H1 (cell line): ENCODE results near the gene WDR38. TPM values are rescaled to one million over a fixed set of nuclear protein-coding genes. Genes with fewer than 3 reads are reported as not detected.

Experiments used
- CTCF ChIA-PET: fragments of 300-600 bp; sonication (Branson Sonifier 250); formaldehyde crosslinking; loops from one replicate; lab custom pipeline; 2021; ENCODE audit not compliant: partially characterized antibody; lab: Charles Lee
- POLR2A ChIA-PET: fragments of 300-600 bp; sonication (Branson Sonifier 250); formaldehyde crosslinking; loops from one replicate; lab custom pipeline; 2021; ENCODE audit warnings: inconsistent platforms; ENCODE audit not compliant: partially characterized antibody; lab: Charles Lee
- DNase-seq, 2 experiments: peaks; one replicate each; pipeline versions ENCODE4 v3.0.0 to v3.0.0-alpha.2; 2010 to 2022; ENCODE audit warnings: low spot score in 2 of 2, low read depth in 1 of 2, mixed read lengths in 1 of 2
- FAIRE-seq: peaks from 2 replicates; lab custom pipeline; 2011; peaks lifted over from hg19 to GRCh38; lab: Jason Lieb, UNC
- H2AFZ ChIP-seq: 2 replicates; pipeline ENCODE4 v1.8.1; 2012; ENCODE audit warnings: low read length, inconsistent platforms
- H2AK5ac ChIP-seq: 2 replicates; pipeline ENCODE4 v1.6.1; 2013; ENCODE audit warnings: low read depth, low read length
- H2BK120ac ChIP-seq: replicated peaks from 2 replicates; pipeline ENCODE3; 2013; ENCODE audit warnings: low read depth, low read length, inconsistent platforms
- H2BK12ac ChIP-seq: 2 replicates; pipeline ENCODE4 v1.6.1; 2013; ENCODE audit warnings: low read depth, low read length
- H2BK15ac ChIP-seq: 2 replicates; pipeline ENCODE4 v1.6.1; 2013; ENCODE audit warnings: low read length
- H2BK20ac ChIP-seq: 2 replicates; pipeline ENCODE4 v1.6.1; 2013; ENCODE audit warnings: low read length
- H2BK5ac ChIP-seq: 2 replicates; pipeline ENCODE4 v1.6.1; 2013; ENCODE audit warnings: low read depth, low read length
- H3K14ac ChIP-seq: 2 replicates; pipeline ENCODE4 v1.6.1; 2013; ENCODE audit warnings: inconsistent platforms; ENCODE audit not compliant: insufficient read length
- H3K18ac ChIP-seq: 2 replicates; pipeline ENCODE4 v1.6.1; 2013; ENCODE audit warnings: low read length; ENCODE audit errors: extremely low read depth
- H3K23ac ChIP-seq: 2 replicates; pipeline ENCODE4 v1.6.1; 2013; ENCODE audit warnings: inconsistent platforms; ENCODE audit not compliant: insufficient read length
- H3K23me2 ChIP-seq: 2 replicates; pipeline ENCODE4 v1.6.1; 2013; ENCODE audit warnings: low read depth, low read length
- H3K27ac ChIP-seq: 2 replicates; pipeline ENCODE4 v1.6.1; 2011; ENCODE audit warnings: low read depth, low read length, inconsistent platforms
- H3K27me3 ChIP-seq, 4 experiments: replicated peaks in 1 of 4; 1 replicate in 1 of 4; 2 replicates in 3 of 4; pipeline versions ENCODE4 v1.6.1 to v1.8.1; 2011 to 2013; ENCODE audit warnings: low read length in 3 of 4, mild to moderate bottlenecking in 3 of 4, inconsistent platforms in 2 of 4, mixed read lengths in 2 of 4, moderate library complexity in 1 of 4; ENCODE audit not compliant: control insufficient read depth in 3 of 4, insufficient read depth in 3 of 4; ENCODE audit errors: extremely low read depth in 1 of 4
- H3K36me3 ChIP-seq, 4 experiments: 2 replicates each; pipeline versions ENCODE4 v1.6.1 to v1.8.1; 2011 to 2013; ENCODE audit warnings: mild to moderate bottlenecking in 4 of 4, low read length in 3 of 4, moderate library complexity in 2 of 4, control low read depth in 1 of 4, inconsistent platforms in 1 of 4; ENCODE audit not compliant: insufficient read depth in 4 of 4, control insufficient read depth in 2 of 4
- H3K4ac ChIP-seq: replicated peaks from 2 replicates; pipeline ENCODE3; 2013; ENCODE audit warnings: low read length, low read depth, mixed read lengths, inconsistent platforms; ENCODE audit not compliant: insufficient read length
- H3K4me1 ChIP-seq, 4 experiments: replicated peaks in 1 of 4; 1 replicate in 1 of 4; 2 replicates in 3 of 4; pipeline versions ENCODE4 v1.6.1 to v1.8.1; 2011 to 2013; ENCODE audit warnings: low read length in 3 of 4, inconsistent platforms in 2 of 4, mixed read lengths in 1 of 4; ENCODE audit not compliant: insufficient read depth in 4 of 4, control insufficient read depth in 3 of 4
- H3K4me2 ChIP-seq, 2 experiments: 2 replicates each; pipeline versions ENCODE4 v1.6.1 to v1.8.1; 2011 to 2013; ENCODE audit warnings: low read depth in 2 of 2, low read length in 2 of 2, control low read depth in 1 of 2, inconsistent platforms in 1 of 2, mild to moderate bottlenecking in 1 of 2; ENCODE audit not compliant: insufficient read depth in 1 of 2
- H3K4me3 ChIP-seq, 4 experiments: fragments of 200-600, 300-600 bp in 1 of 4; sonication (generic), shearing (Covaris generic), sonication (Bioruptor Twin) in 1 of 4; 2 replicates each; pipeline versions ENCODE4 v1.5.1 to v1.8.1; 2011 to 2016; ENCODE audit warnings: low read length in 4 of 4, low read depth in 3 of 4, control low read depth in 2 of 4, inconsistent platforms in 2 of 4, mild to moderate bottlenecking in 2 of 4, mixed read lengths in 1 of 4, moderate library complexity in 1 of 4; ENCODE audit not compliant: insufficient read depth in 2 of 4; ENCODE audit errors: extremely low read depth in 1 of 4
- H3K56ac ChIP-seq: replicated peaks from 2 replicates; pipeline ENCODE3; 2013; ENCODE audit warnings: low read depth, mild to moderate bottlenecking, mixed read lengths, low read length, inconsistent platforms; ENCODE audit not compliant: insufficient read length
- H3K79me1 ChIP-seq: 2 replicates; pipeline ENCODE4 v1.6.1; 2013; ENCODE audit warnings: low read depth, low read length, control low read depth
- H3K79me2 ChIP-seq, 2 experiments: 2 replicates each; pipeline versions ENCODE4 v1.6.1 to v1.8.1; 2012 to 2013; ENCODE audit warnings: low read length in 2 of 2, mild to moderate bottlenecking in 2 of 2, inconsistent platforms in 1 of 2; ENCODE audit not compliant: insufficient read depth in 2 of 2, control insufficient read depth in 1 of 2
- H3K9ac ChIP-seq, 4 experiments: replicated peaks in 1 of 4; 1 replicate in 1 of 4; 2 replicates in 3 of 4; pipeline versions ENCODE4 v1.6.1 to v1.8.1; 2011 to 2013; ENCODE audit warnings: low read depth in 3 of 4, low read length in 3 of 4, control low read depth in 2 of 4, mild to moderate bottlenecking in 2 of 4, moderate library complexity in 2 of 4, inconsistent platforms in 1 of 4; ENCODE audit errors: extremely low read depth in 1 of 4
- H3K9me3 ChIP-seq, 2 experiments: 2 replicates each; pipeline versions ENCODE4 v1.6.1 to v1.8.1; 2012 to 2013; ENCODE audit warnings: mild to moderate bottlenecking in 2 of 2, moderate library complexity in 2 of 2, control low read depth in 1 of 2, inconsistent platforms in 1 of 2, low read depth in 1 of 2, low read length in 1 of 2, mixed read lengths in 1 of 2; ENCODE audit not compliant: insufficient read depth in 2 of 2
- H4K20me1 ChIP-seq, 2 experiments: replicated peaks in 1 of 2; 2 replicates each; pipeline versions ENCODE3 to v1.8.1; 2011 to 2013; ENCODE audit warnings: inconsistent platforms in 2 of 2, low read length in 2 of 2, mild to moderate bottlenecking in 1 of 2; ENCODE audit not compliant: insufficient read depth in 2 of 2, control insufficient read depth in 1 of 2
- H4K5ac ChIP-seq: 2 replicates; pipeline ENCODE4 v1.6.1; 2013; ENCODE audit warnings: low read length, low read depth, mixed read lengths, inconsistent platforms; ENCODE audit not compliant: insufficient read length
- H4K8ac ChIP-seq: 2 replicates; pipeline ENCODE4 v1.8.0; 2013; ENCODE audit warnings: mild to moderate bottlenecking, moderate library complexity, low read length, inconsistent platforms; ENCODE audit not compliant: insufficient read depth; ENCODE audit errors: extremely low read depth
- H4K91ac ChIP-seq: replicated peaks from 2 replicates; pipeline ENCODE3; 2013; ENCODE audit warnings: low read length, mixed read lengths, inconsistent platforms; ENCODE audit not compliant: insufficient read length
- ASH2L ChIP-seq: fragments of 200-600, 300-600 bp; sonication (generic); IDR thresholded peaks from one replicate; pipeline ENCODE4 v1.7.1; 2017; ENCODE audit warnings: low read length
- CEBPB ChIP-seq: IDR thresholded peaks from 2 replicates; pipeline ENCODE4 v1.6.1; 2012; ENCODE audit warnings: low read depth, low read length
- CHD2 ChIP-seq: IDR thresholded peaks from 2 replicates; pipeline ENCODE4 v1.6.1; 2012; ENCODE audit warnings: low read length, improper control_type of control experiment
- EZH2 ChIP-seq: fragments of 200-600 bp; sonication (generic); IDR thresholded peaks from 2 replicates; pipeline ENCODE4 v1.7.1; 2012; ENCODE audit warnings: low read depth, mild to moderate bottlenecking, moderate library complexity, low read length, inconsistent platforms; ENCODE audit not compliant: severe bottlenecking
- FOSL1 ChIP-seq: IDR thresholded peaks from 2 replicates; pipeline ENCODE4 v1.6.1; 2011; ENCODE audit warnings: mild to moderate bottlenecking, low read depth, low read length, moderate library complexity; ENCODE audit not compliant: insufficient read depth
- KDM5A ChIP-seq: fragments of 200-600 bp; IDR thresholded peaks from 2 replicates; pipeline ENCODE4 v1.7.1; 2012; ENCODE audit warnings: mild to moderate bottlenecking, low read length, inconsistent platforms, mixed read lengths
- PHF8 ChIP-seq: fragments of 200-600 bp; sonication (generic); conservative IDR thresholded peaks from 2 replicates; pipeline ENCODE4 v1.7.1; 2012; ENCODE audit warnings: low read depth, mild to moderate bottlenecking, inconsistent platforms, low read length, moderate library complexity
- RAD21 ChIP-seq, 2 experiments: IDR thresholded peaks in 1 of 2; conservative IDR thresholded peaks in 1 of 2; 2 replicates each; pipeline ENCODE4 v1.6.1; 2011; ENCODE audit warnings: low read depth in 2 of 2, low read length in 2 of 2, improper control_type of control experiment in 1 of 2, inconsistent platforms in 1 of 2, mild to moderate bottlenecking in 1 of 2, moderate library complexity in 1 of 2
- RXRA ChIP-seq: IDR thresholded peaks from 2 replicates; pipeline ENCODE4 v1.6.1; 2011; ENCODE audit warnings: low read depth, mild to moderate bottlenecking, low read length, moderate library complexity; ENCODE audit not compliant: insufficient read depth
- SIN3A ChIP-seq, 2 experiments: IDR thresholded peaks in 1 of 2; conservative IDR thresholded peaks in 1 of 2; 2 replicates each; pipeline ENCODE4 v1.6.1; 2011 to 2012; ENCODE audit warnings: low read length in 2 of 2, improper control_type of control experiment in 1 of 2, low read depth in 1 of 2, mild to moderate bottlenecking in 1 of 2
- WGBS, 2 experiments: shearing (Covaris generic) in 1 of 2; methylation state at CpG; one replicate each; pipeline versions ENCODE4 v1.1.6 to v1.1.7; 2013 to 2015; ENCODE audit warnings: low lambda C conversion rate in 2 of 2, mixed read lengths in 2 of 2, inconsistent platforms in 1 of 2, low coverage in 1 of 2, missing lambda C conversion rate in 1 of 2; ENCODE audit not compliant: insufficient replicate concordance in 2 of 2, insufficient coverage in 1 of 2, insufficient read length in 1 of 2; ENCODE audit errors: extremely low coverage in 1 of 2, missing lambda C conversion rate in 1 of 2; 5-methylcytosine and 5-hydroxymethylcytosine counted together
- polyA plus RNA-seq, 7 experiments: library from polyadenylated mRNA; depleted of rRNA in 3 of 7; stranded (reverse) in 5 of 7; unstranded in 2 of 7; fragments of >200 nt in 5 of 7; fragments of 200-250 nt in 2 of 7; gene quantifications; 1 replicate in 5 of 7; 2 replicates in 1 of 7; 4 replicates in 1 of 7; pipeline versions ENCODE4 v1.2.1 to v1.2.3, GENCODE V29; 2011 to 2013; ENCODE audit warnings: missing spikeins in 2 of 7, mixed read lengths in 2 of 7
- total RNA-seq: library from RNA; stranded (reverse); fragmentation: NEBNext Ultra II Directional; extraction: Animal tissue kit (Norgen Biotek cat#: 25700); gene quantifications from 2 replicates; pipeline ENCODE4 v1.2.1, GENCODE V29; 2021
- TF ChIP-seq, protein P1 (sequence below): IDR thresholded peaks from 2 replicates; pipeline ENCODE4 v1.6.1; 2011; ENCODE audit warnings: low read depth, mild to moderate bottlenecking, low read length; ENCODE audit not compliant: insufficient read depth
- TF ChIP-seq, protein P2 (sequence below): IDR thresholded peaks from 2 replicates; pipeline ENCODE4 v1.6.1; 2011; ENCODE audit warnings: low read length, improper control_type of control experiment

WDR38 gene
- total and polyA plus RNA-seq, 2 of the 8 experiments (the other 6 are each of a cell fraction or from before 2014, with no cell fraction given): not detected

DNA sequence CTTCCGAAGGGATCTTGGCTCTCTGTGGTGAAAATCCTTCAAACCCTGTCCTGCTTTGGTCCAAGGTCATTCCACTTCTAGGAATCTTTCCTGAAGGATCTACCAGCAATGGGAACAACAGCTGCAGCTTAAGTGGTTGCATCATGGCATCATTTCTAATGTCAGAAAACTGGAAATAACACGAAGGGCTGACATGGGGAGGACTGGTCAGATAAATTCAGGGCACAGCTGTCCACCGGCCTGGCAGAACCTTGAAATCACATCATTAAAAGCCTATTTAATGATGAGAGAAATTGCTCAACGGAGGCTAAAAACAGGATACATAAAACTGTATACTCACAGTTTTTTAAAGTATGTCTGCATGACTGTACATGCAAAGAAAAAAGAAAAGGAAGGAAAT is 48.1 kb upstream of the WDR38 start:
- POLR2A ChIA-PET: no interaction called here
- TF ChIP-seq PHF8: no peak
- TF ChIP-seq FOSL1: no peak
- TF ChIP-seq KDM5A: no peak
- TF ChIP-seq ASH2L: no peak
- TF ChIP-seq CHD2: no peak
- TF ChIP-seq RAD21 (IDR thresholded peaks at IDR 0.05 in 1 of 2, conservative IDR thresholded peaks at IDR 0.05 in 1 of 2; ENCODE audit: low read depth in 2 of 2, low read length in 2 of 2): no peak
- TF ChIP-seq, protein P1, sequence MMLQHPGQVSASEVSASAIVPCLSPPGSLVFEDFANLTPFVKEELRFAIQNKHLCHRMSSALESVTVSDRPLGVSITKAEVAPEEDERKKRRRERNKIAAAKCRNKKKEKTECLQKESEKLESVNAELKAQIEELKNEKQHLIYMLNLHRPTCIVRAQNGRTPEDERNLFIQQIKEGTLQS: no peak
- no peak for TF ChIP-seq EZH2
- TF ChIP-seq CEBPB: no peak
- no peak for TF ChIP-seq RXRA
- TF ChIP-seq SIN3A (conservative IDR thresholded peaks at IDR 0.05 in 1 of 2, IDR thresholded peaks at IDR 0.05 in 1 of 2; ENCODE audit: low read depth in 1 of 2, low read length in 2 of 2): no peak
- TF ChIP-seq, protein P2, sequence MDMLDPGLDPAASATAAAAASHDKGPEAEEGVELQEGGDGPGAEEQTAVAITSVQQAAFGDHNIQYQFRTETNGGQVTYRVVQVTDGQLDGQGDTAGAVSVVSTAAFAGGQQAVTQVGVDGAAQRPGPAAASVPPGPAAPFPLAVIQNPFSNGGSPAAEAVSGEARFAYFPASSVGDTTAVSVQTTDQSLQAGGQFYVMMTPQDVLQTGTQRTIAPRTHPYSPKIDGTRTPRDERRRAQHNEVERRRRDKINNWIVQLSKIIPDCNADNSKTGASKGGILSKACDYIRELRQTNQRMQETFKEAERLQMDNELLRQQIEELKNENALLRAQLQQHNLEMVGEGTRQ: no peak

More for the DNA sequence above, 48.1 kb upstream of the WDR38 start:
- H3K23ac ChIP-seq: no peak overlapping the region
- H3K27me3 ChIP-seq: no peaks in the 10 kb centered on the region
- DNase-seq (no peak), FAIRE-seq (no peak)
- H2AFZ ChIP-seq: no peak overlapping the region
- no peaks in the 10 kb centered on the region for H3K79me2 ChIP-seq
- H4K20me1 ChIP-seq: no peaks in the 10 kb centered on the region
- H4K5ac ChIP-seq: no peak overlapping the region
- H3K4me3 ChIP-seq: no peak overlapping the region
- H3K9ac ChIP-seq: no peak overlapping the region
- no peak overlapping the region for H3K14ac ChIP-seq
- no peak overlapping the region for H3K4me2 ChIP-seq
- H3K36me3 ChIP-seq: no peaks in the 10 kb centered on the region
- WGBS, 2 experiments: 89% methylated on average over 4 of the region's 4 CpGs; no CpG with 5 or more reads in 1 of the 2 experiments
- H2BK5ac ChIP-seq: no peak overlapping the region
- H2BK120ac ChIP-seq: no peak overlapping the region
- no peak overlapping the region for H2BK12ac ChIP-seq
- H3K23me2 ChIP-seq: no peaks in the 10 kb centered on the region
- CTCF ChIA-PET: interaction anchor here (11.7 to 65.2 kb wide), 2 partner anchors 30 to 45 kb away, joined by 174 to 1529 read pairs; partner anchors contain the start of genes ARPC5L, NR6A1, OLFML2A and RPL35
- peaks cover 0 to 5% (median 0%) of the 10 kb centered on the region in 4 experiments; a peak in 1 of 7 replicates for H3K4me1 ChIP-seq
- H2BK20ac ChIP-seq: no peak overlapping the region
- no peak overlapping the region for H2BK15ac ChIP-seq
- no peak overlapping the region for H4K8ac ChIP-seq
- no peak overlapping the region for H3K18ac ChIP-seq
- H3K79me1 ChIP-seq: no peaks in the 10 kb centered on the region
- H3K4ac ChIP-seq: no peak overlapping the region
- no peak overlapping the region for H4K91ac ChIP-seq
- no peak overlapping the region for H2AK5ac ChIP-seq
- H3K56ac ChIP-seq: no peak overlapping the region
- H3K27ac ChIP-seq: no peak overlapping the region
- H3K9me3 ChIP-seq: no peaks in the 10 kb centered on the region
